Measurements from ENCODE around the gene CRTC3. TPM values are rescaled to one million over a fixed set of nuclear protein-coding genes. Genes with fewer than 3 reads are reported as not detected.
A peak's percentile ranks its signal among the peaks of the same experiment; 100 is the strongest.

CRTC3 gene
- total and polyA plus RNA-seq, 4 donors, result 17.0 to 32.5 (median 24.9) TPM

GRCh38 chr15:90607361-90607760 lies 77.6 kb downstream of the CRTC3 start:
- WGBS (ENCODE audit: insufficient coverage), result 67% methylated on average over 9 of the region's 9 CpGs
- Histone ChIP-seq H3K27me3 (ENCODE audit: control insufficient read depth, insufficient read depth, low read length) (no peaks in the 10 kb centered on the region), H3K4me1 (ENCODE audit: control insufficient read depth, insufficient read depth, low read length) (no peaks in the 10 kb centered on the region), H3K4me3 (ENCODE audit: low read depth, low read length) (no peak overlapping the region), H3K27ac (ENCODE audit: low read depth, low read length) (no peak overlapping the region), H3K36me3 (ENCODE audit: control insufficient read depth, insufficient read depth, low read length) (peaks cover 25% of the 10 kb centered on the region), H3K9me3 (ENCODE audit: control insufficient read depth, insufficient read depth, low read length) (no peaks in the 10 kb centered on the region)
- no peak for DNase-seq (ENCODE audit: low read depth in 4 of 6, low spot score in 6 of 6)

- 48% methylated on average over 4 of the region's 5 CpGs for WGBS (ENCODE audit: insufficient coverage)
- DNase-seq (ENCODE audit: low read depth in 4 of 6, low spot score in 6 of 6), result peak in 1 of 6 donors; percentile 23
- H3K36me3 ChIP-seq (ENCODE audit: control insufficient read depth, insufficient read depth, low read length), result peaks cover 31% of the 10 kb centered on the region
Observed at GRCh38 chr15:90609242-90610180, 79.8 kb downstream of the CRTC3 start.

GRCh38 chr15:90610190-90610589 lies 80.5 kb downstream of the CRTC3 start:
- Histone ChIP-seq H3K27me3 (ENCODE audit: control insufficient read depth, insufficient read depth, low read length) (no peaks in the 10 kb centered on the region), H3K4me3 (ENCODE audit: low read depth, low read length) (no peak overlapping the region), H3K9me3 (ENCODE audit: control insufficient read depth, insufficient read depth, low read length) (no peaks in the 10 kb centered on the region), H3K27ac (ENCODE audit: low read depth, low read length) (no peak overlapping the region), H3K4me1 (ENCODE audit: control insufficient read depth, insufficient read depth, low read length) (no peaks in the 10 kb centered on the region), H3K36me3 (ENCODE audit: control insufficient read depth, insufficient read depth, low read length) (peaks cover 33% of the 10 kb centered on the region)
- 60% methylated on average over 1 of the region's 2 CpGs for WGBS (ENCODE audit: insufficient coverage)
- DNase-seq (ENCODE audit: low read depth in 4 of 6, low spot score in 6 of 6), result peak in 3 of 6 donors; percentile 15 to 69 (median 20)

More at GRCh38 chr15:90609242-90610180, 79.8 kb downstream of the CRTC3 start:
- no peaks in the 10 kb centered on the region for H3K27me3 ChIP-seq (ENCODE audit: control insufficient read depth, insufficient read depth, low read length)
- H3K9me3 ChIP-seq (ENCODE audit: control insufficient read depth, insufficient read depth, low read length), result no peaks in the 10 kb centered on the region
- H3K27ac ChIP-seq (ENCODE audit: low read depth, low read length), result peak overlapping the region; percentile 6
- H3K4me3 ChIP-seq (ENCODE audit: low read depth, low read length), result no peak overlapping the region
- no peaks in the 10 kb centered on the region for H3K4me1 ChIP-seq (ENCODE audit: control insufficient read depth, insufficient read depth, low read length)

GRCh38 chr15:90611157-90611556 lies 81.4 kb downstream of the CRTC3 start:
- H3K4me3 ChIP-seq (ENCODE audit: low read depth, low read length), result no peak overlapping the region
- peaks cover 29% of the 10 kb centered on the region for H3K36me3 ChIP-seq (ENCODE audit: control insufficient read depth, insufficient read depth, low read length)
- no peaks in the 10 kb centered on the region for H3K27me3 ChIP-seq (ENCODE audit: control insufficient read depth, insufficient read depth, low read length)
- no peaks in the 10 kb centered on the region for H3K4me1 ChIP-seq (ENCODE audit: control insufficient read depth, insufficient read depth, low read length)
- no peak for DNase-seq (ENCODE audit: low read depth in 4 of 6, low spot score in 6 of 6)
- no peaks in the 10 kb centered on the region for H3K9me3 ChIP-seq (ENCODE audit: control insufficient read depth, insufficient read depth, low read length)
- WGBS (ENCODE audit: insufficient coverage), result no CpG with 5 or more reads among the region's 4 CpGs
- H3K27ac ChIP-seq (ENCODE audit: low read depth, low read length), result no peak overlapping the region

- H3K36me3 ChIP-seq (ENCODE audit: control insufficient read depth, insufficient read depth, low read length), result peaks cover 47% of the 10 kb centered on the region
- H3K9me3 ChIP-seq (ENCODE audit: control insufficient read depth, insufficient read depth, low read length), result no peaks in the 10 kb centered on the region
- no peak for DNase-seq (ENCODE audit: low read depth in 4 of 6, low spot score in 6 of 6)
- no peak overlapping the region for H3K4me3 ChIP-seq (ENCODE audit: low read depth, low read length)
- H3K4me1 ChIP-seq (ENCODE audit: control insufficient read depth, insufficient read depth, low read length), result peaks cover 5% of the 10 kb centered on the region
- H3K27ac ChIP-seq (ENCODE audit: low read depth, low read length), result no peak overlapping the region
- H3K27me3 ChIP-seq (ENCODE audit: control insufficient read depth, insufficient read depth, low read length), result no peaks in the 10 kb centered on the region
- WGBS (ENCODE audit: insufficient coverage), result 82% methylated on average over 5 of the region's 5 CpGs
Observed at GRCh38 chr15:90617171-90617570, 87.4 kb downstream of the CRTC3 start.

GRCh38 chr15:90617668-90618097 lies 88.0 kb downstream of the CRTC3 start:
- no peaks in the 10 kb centered on the region for H3K27me3 ChIP-seq (ENCODE audit: control insufficient read depth, insufficient read depth, low read length)
- peak in 2 of 6 donors; percentile 23 to 53 for DNase-seq (ENCODE audit: low read depth in 4 of 6, low spot score in 6 of 6)
- 58% methylated on average over 6 of the region's 7 CpGs for WGBS (ENCODE audit: insufficient coverage)
- peaks cover 5% of the 10 kb centered on the region for H3K4me1 ChIP-seq (ENCODE audit: control insufficient read depth, insufficient read depth, low read length)
- H3K4me3 ChIP-seq (ENCODE audit: low read depth, low read length), result no peak overlapping the region
- no peaks in the 10 kb centered on the region for H3K9me3 ChIP-seq (ENCODE audit: control insufficient read depth, insufficient read depth, low read length)
- peaks cover 48% of the 10 kb centered on the region for H3K36me3 ChIP-seq (ENCODE audit: control insufficient read depth, insufficient read depth, low read length)
- H3K27ac ChIP-seq (ENCODE audit: low read depth, low read length), result no peak overlapping the region

GRCh38 chr15:90618330-90619125 lies 88.8 kb downstream of the CRTC3 start:
- no peaks in the 10 kb centered on the region for H3K27me3 ChIP-seq (ENCODE audit: control insufficient read depth, insufficient read depth, low read length)
- no peak overlapping the region for H3K4me3 ChIP-seq (ENCODE audit: low read depth, low read length)
- peaks cover 5% of the 10 kb centered on the region for H3K4me1 ChIP-seq (ENCODE audit: control insufficient read depth, insufficient read depth, low read length)
- no CpG with 5 or more reads among the region's 4 CpGs for WGBS (ENCODE audit: insufficient coverage)
- H3K36me3 ChIP-seq (ENCODE audit: control insufficient read depth, insufficient read depth, low read length), result peaks cover 52% of the 10 kb centered on the region
- no peak overlapping the region for H3K27ac ChIP-seq (ENCODE audit: low read depth, low read length)
- DNase-seq (ENCODE audit: low read depth in 4 of 6, low spot score in 6 of 6), result peak in 1 of 6 donors; percentile 36
- H3K9me3 ChIP-seq (ENCODE audit: control insufficient read depth, insufficient read depth, low read length), result no peaks in the 10 kb centered on the region

- peaks cover 61% of the 10 kb centered on the region for H3K36me3 ChIP-seq (ENCODE audit: control insufficient read depth, insufficient read depth, low read length)
- no peak for DNase-seq (ENCODE audit: low read depth in 4 of 6, low spot score in 6 of 6)
- H3K9me3 ChIP-seq (ENCODE audit: control insufficient read depth, insufficient read depth, low read length), result no peaks in the 10 kb centered on the region
- H3K4me1 ChIP-seq (ENCODE audit: control insufficient read depth, insufficient read depth, low read length), result peaks cover 5% of the 10 kb centered on the region
- no peak overlapping the region for H3K27ac ChIP-seq (ENCODE audit: low read depth, low read length)
- H3K27me3 ChIP-seq (ENCODE audit: control insufficient read depth, insufficient read depth, low read length), result no peaks in the 10 kb centered on the region
- WGBS (ENCODE audit: insufficient coverage), result 86% methylated on average over 5 of the region's 9 CpGs
- H3K4me3 ChIP-seq (ENCODE audit: low read depth, low read length), result no peak overlapping the region
Observed at GRCh38 chr15:90619468-90619867, 89.7 kb downstream of the CRTC3 start.

GRCh38 chr15:90619939-90620338 lies 90.2 kb downstream of the CRTC3 start:
- no peak for DNase-seq (ENCODE audit: low read depth in 4 of 6, low spot score in 6 of 6)
- H3K27ac ChIP-seq (ENCODE audit: low read depth, low read length), result no peak overlapping the region
- 81% methylated on average over 4 of the region's 5 CpGs for WGBS (ENCODE audit: insufficient coverage)

More at GRCh38 chr15:90619939-90620338, 90.2 kb downstream of the CRTC3 start:
- H3K27me3 ChIP-seq (ENCODE audit: control insufficient read depth, insufficient read depth, low read length), result no peaks in the 10 kb centered on the region
- H3K4me3 ChIP-seq (ENCODE audit: low read depth, low read length), result no peak overlapping the region
- no peaks in the 10 kb centered on the region for H3K9me3 ChIP-seq (ENCODE audit: control insufficient read depth, insufficient read depth, low read length)
- peaks cover 64% of the 10 kb centered on the region for H3K36me3 ChIP-seq (ENCODE audit: control insufficient read depth, insufficient read depth, low read length)
- peaks cover 5% of the 10 kb centered on the region for H3K4me1 ChIP-seq (ENCODE audit: control insufficient read depth, insufficient read depth, low read length)

Measured in spinal cord (tissue), 10 donors.